Upper lobe of left lung (tissue), 6 donors: ENCODE results near the gene TCHP. TPM values are rescaled to one million over a fixed set of nuclear protein-coding genes. Genes with fewer than 3 reads are reported as not detected.

Experiments used
- ATAC-seq, 2 donors: fragments of 200-7000 bp; cut with Tn5 transposase; one replicate each; pipeline ENCODE4 v1.9.1; 2022; ENCODE audit warnings: mild to moderate bottlenecking in 2 of 2, moderate library complexity in 2 of 2; ENCODE audit not compliant: low FRiP score in 2 of 2
- DNase-seq, 2 donors: peaks; one replicate each; pipeline ENCODE4 v3.0.0-alpha.2; 2019 to 2020
- H3K27ac ChIP-seq, 4 donors: fragments of 200-600 bp; sonication (generic); one replicate each; pipeline ENCODE4 v1.5.1; 2016 to 2019
- H3K27me3 ChIP-seq, 4 donors: fragments of 200-600 bp; sonication (generic); one replicate each; pipeline ENCODE4 v1.5.1; 2017 to 2019
- H3K36me3 ChIP-seq, 4 donors: fragments of 200-600 bp; sonication (generic); one replicate each; pipeline ENCODE4 v1.5.1; 2016 to 2019
- H3K4me1 ChIP-seq, 4 donors: fragments of 200-600 bp; sonication (generic); one replicate each; pipeline ENCODE4 v1.5.1; 2018 to 2019
- H3K4me3 ChIP-seq, 4 donors: fragments of 200-600 bp; sonication (generic); one replicate each; pipeline ENCODE4 v1.5.1; 2017 to 2019; ENCODE audit warnings: mild to moderate bottlenecking in 2 of 4, moderate library complexity in 1 of 4
- H3K9me3 ChIP-seq, 4 donors: fragments of 200-600 bp; sonication (generic); one replicate each; pipeline ENCODE4 v1.5.1; 2018 to 2019
- CTCF ChIP-seq, 6 experiments: fragments of 450-650 bp in 4 of 6; fragments of 200-600 bp in 2 of 6; sonication (generic) in 2 of 6; IDR thresholded peaks; one replicate each; pipeline ENCODE4 v1.5.1; 2016 to 2019; ENCODE audit warnings: antibody characterized with exemption in 6 of 6
- EP300 ChIP-seq, 4 donors: sonication (generic); formaldehyde crosslinking; IDR thresholded peaks; one replicate each; pipeline ENCODE4 v1.5.1; 2017; ENCODE audit warnings: antibody characterized with exemption in 4 of 4, control low read depth in 2 of 4
- POLR2A ChIP-seq, 4 donors: fragments of 450-650 bp; IDR thresholded peaks; one replicate each; pipeline ENCODE4 v1.5.1; 2016 to 2017; ENCODE audit warnings: antibody characterized with exemption in 4 of 4, mild to moderate bottlenecking in 2 of 4
- POLR2AphosphoS5 ChIP-seq, 2 donors: sonication (generic); formaldehyde crosslinking; IDR thresholded peaks; one replicate each; pipeline ENCODE4 v1.5.1; 2017; ENCODE audit warnings: antibody characterized with exemption in 2 of 2
- WGBS, 2 donors: methylation state at CpG; one replicate each; pipeline ENCODE4 v1.1.5; 2017 to 2018; 5-methylcytosine and 5-hydroxymethylcytosine counted together
- total RNA-seq, 6 donors: library from RNA; depleted of rRNA in 4 of 6; stranded (reverse); fragments of >200 nt in 4 of 6; gene quantifications; one replicate each; pipeline versions ENCODE4 v1.1.0 to v1.2.1, GENCODE V29; 2016 to 2021
- donor health status: DM: no; HTN: no; CAD: no; lungs with moderate emphysema.
- donor health status: DM: no; HTN: yes; CAD: no; lungs with severe emphysema.

Gene TCHP
- total RNA-seq, 6 donors from 2014 or later, result 10.5 to 90.1 (median 29.7) TPM

GRCh38 chr12:109948368-109948767, 48.3 kb downstream of the TCHP start:
- 90% methylated on average over 4 of the region's 4 CpGs for WGBS, 2 donors
- DNase-seq (no peak), ATAC-seq (no peak)
- no peak for TF ChIP-seq CTCF (IDR thresholded peaks at IDR 0.05)
- TF ChIP-seq EP300 (IDR thresholded peaks at IDR 0.05), result no peak
- TF ChIP-seq POLR2AphosphoS5 (IDR thresholded peaks at IDR 0.05), result no peak
- TF ChIP-seq POLR2A (IDR thresholded peaks at IDR 0.05), result no peak
- H3K27me3 ChIP-seq, result no peaks in the 10 kb centered on the region
- H3K4me1 ChIP-seq, result peaks cover 16 to 31% (median 25%) of the 10 kb centered on the region in 4 donors
- H3K36me3 ChIP-seq, result peaks cover 18 to 81% (median 49%) of the 10 kb centered on the region in 4 donors
- H3K9me3 ChIP-seq, result no peaks in the 10 kb centered on the region
- H3K27ac ChIP-seq, result no peak overlapping the region
- H3K4me3 ChIP-seq, result no peak overlapping the region

GRCh38 chr12:109949089-109949488, 49.0 kb downstream of the TCHP start:
- Histone ChIP-seq H3K4me1 (peaks cover 16 to 31% (median 25%) of the 10 kb centered on the region in 4 donors), H3K36me3 (peaks cover 18 to 86% (median 55%) of the 10 kb centered on the region in 4 donors), H3K9me3 (no peaks in the 10 kb centered on the region), H3K27ac (peak overlapping the region in 1 of 4 donors; percentile 8), H3K4me3 (no peak overlapping the region), H3K27me3 (no peaks in the 10 kb centered on the region)
- 62 to 64% methylated on average over 1 of the region's 1 CpG for WGBS, 2 donors
- no peak for TF ChIP-seq POLR2A (IDR thresholded peaks at IDR 0.05)
- no peak for TF ChIP-seq EP300 (IDR thresholded peaks at IDR 0.05)
- no peak for TF ChIP-seq CTCF (IDR thresholded peaks at IDR 0.05)
- no peak for TF ChIP-seq POLR2AphosphoS5 (IDR thresholded peaks at IDR 0.05)
- DNase-seq, result no peak
- ATAC-seq, result no peak

- no peaks in the 10 kb centered on the region for H3K27me3 ChIP-seq
- peaks cover 13 to 23% (median 18%) of the 10 kb centered on the region in 4 donors for H3K4me1 ChIP-seq
- TF ChIP-seq EP300 (IDR thresholded peaks at IDR 0.05), result no peak
- no peak for TF ChIP-seq POLR2A (IDR thresholded peaks at IDR 0.05)
- no peak for TF ChIP-seq CTCF (IDR thresholded peaks at IDR 0.05)
- no peak for DNase-seq
- peaks cover 18 to 89% (median 57%) of the 10 kb centered on the region in 4 donors for H3K36me3 ChIP-seq
- H3K9me3 ChIP-seq, result no peaks in the 10 kb centered on the region
- H3K27ac ChIP-seq, result peak overlapping the region in 2 of 4 donors; percentile 5 to 40
- ATAC-seq, result no peak
- no peak overlapping the region for H3K4me3 ChIP-seq
Measured at GRCh38 chr12:109950625-109951024, 50.6 kb downstream of the TCHP start.

- TF ChIP-seq CTCF (IDR thresholded peaks at IDR 0.05), result no peak
- TF ChIP-seq POLR2A (IDR thresholded peaks at IDR 0.05), result no peak
- no peak for TF ChIP-seq EP300 (IDR thresholded peaks at IDR 0.05)
- TF ChIP-seq POLR2AphosphoS5 (IDR thresholded peaks at IDR 0.05), result no peak
- no peak for ATAC-seq
- H3K27ac ChIP-seq, result peak overlapping the region in 2 of 4 donors; percentile 20 to 30
Measured at GRCh38 chr12:109951136-109951535, 51.1 kb downstream of the TCHP start.

GRCh38 chr12:109951751-109952150, 51.7 kb downstream of the TCHP start:
- H3K9me3 ChIP-seq, result no peaks in the 10 kb centered on the region
- H3K4me3 ChIP-seq, result no peak overlapping the region
- peaks cover 4 to 15% (median 11%) of the 10 kb centered on the region in 4 donors for H3K4me1 ChIP-seq
- 91 to 92% methylated on average over 7 of the region's 7 CpGs for WGBS, 2 donors
- peaks cover 18 to 97% (median 62%) of the 10 kb centered on the region in 4 donors for H3K36me3 ChIP-seq
- ATAC-seq (peak in 1 of 2 donors; percentile 73), DNase-seq (no peak)
- peak overlapping the region in 3 of 4 donors; percentile 20 to 30 (median 22) for H3K27ac ChIP-seq
- TF ChIP-seq POLR2AphosphoS5 (IDR thresholded peaks at IDR 0.05), result no peak
- no peak for TF ChIP-seq EP300 (IDR thresholded peaks at IDR 0.05)
- TF ChIP-seq CTCF (IDR thresholded peaks at IDR 0.05), result no peak
- TF ChIP-seq POLR2A (IDR thresholded peaks at IDR 0.05), result no peak
- H3K27me3 ChIP-seq, result no peaks in the 10 kb centered on the region

More at GRCh38 chr12:109951136-109951535, 51.1 kb downstream of the TCHP start:
- H3K27me3 ChIP-seq, result no peaks in the 10 kb centered on the region
- H3K36me3 ChIP-seq, result peaks cover 18 to 93% (median 59%) of the 10 kb centered on the region in 4 donors
- no peaks in the 10 kb centered on the region for H3K9me3 ChIP-seq
- no peak for DNase-seq
- H3K4me3 ChIP-seq, result no peak overlapping the region
- H3K4me1 ChIP-seq, result peaks cover 8 to 21% (median 17%) of the 10 kb centered on the region in 4 donors
- 77 to 84% methylated on average over 5 of the region's 5 CpGs for WGBS, 2 donors
